GM10248 (cell line): ENCODE data around the gene EEF1A2.

Experiments used
- CTCF ChIA-PET: fragments of 300-600 bp; sonication (Branson Sonifier 250); formaldehyde crosslinking; extraction: SDS; loops from one replicate; lab custom pipeline; 2021; ENCODE audit warnings: antibody characterized with exemption; lab: Yijun Ruan, JAX
- POLR2A ChIA-PET: fragments of 350-650 bp; sonication (Branson Sonifier 250); formaldehyde crosslinking; extraction: SDS; loops from one replicate; lab custom pipeline; 2020; ENCODE audit warnings: antibody characterized with exemption; lab: Yijun Ruan, JAX
- DNase-seq: peaks from one replicate; pipeline ENCODE4 v3.0.0; 2012; ENCODE audit errors: extremely low spot score
- CTCF ChIP-seq: IDR thresholded peaks from 2 replicates; pipeline ENCODE4 v1.5.1; 2012; ENCODE audit warnings: mild to moderate bottlenecking, low read depth; ENCODE audit errors: extremely low read depth, missing control alignments, control extremely low read depth

Gene EEF1A2

GRCh38 chr20:63533871-63534393, 35.0 kb upstream of the EEF1A2 start:
- DNase-seq, result no peak
- POLR2A ChIA-PET, result no interaction called here
- no peak for TF ChIP-seq CTCF
- CTCF ChIA-PET, result no interaction called here

- POLR2A ChIA-PET, result no interaction called here
- no peak for TF ChIP-seq CTCF
Measured at GRCh38 chr20:63533388-63533787, 34.5 kb upstream of the EEF1A2 start.

GRCh38 chr20:63532449-63532971, 33.6 kb upstream of the EEF1A2 start:
- DNase-seq, result no peak
- TF ChIP-seq CTCF, result no peak
- POLR2A ChIA-PET, result interaction anchor here (0.5 kb wide), 1 partner anchor 100 kb away, joined by 5 read pairs; no protein-coding TSS in a partner anchor
- CTCF ChIA-PET, result interaction anchor here (1.3 kb wide), 1 partner anchor 11 kb away, joined by 3 read pairs; no protein-coding TSS in a partner anchor

More at GRCh38 chr20:63533388-63533787, 34.5 kb upstream of the EEF1A2 start:
- no peak for DNase-seq
- CTCF ChIA-PET, result no interaction called here

GRCh38 chr20:63531686-63532448, 33.0 kb upstream of the EEF1A2 start:
- POLR2A ChIA-PET, result interaction anchor here (0.5 to 0.6 kb wide), 2 partner anchors 12 to 100 kb away, joined by 3 to 5 read pairs; no protein-coding TSS in a partner anchor
- DNase-seq, result no peak
- no peak for TF ChIP-seq CTCF
- CTCF ChIA-PET, result interaction anchor here (1.3 kb wide), 1 partner anchor 10 kb away, joined by 3 read pairs; no protein-coding TSS in a partner anchor

GRCh38 chr20:63530788-63531160, 31.9 kb upstream of the EEF1A2 start:
- CTCF ChIA-PET, result no interaction called here
- no peak for TF ChIP-seq CTCF
- DNase-seq, result no peak
- POLR2A ChIA-PET, result no interaction called here

GRCh38 chr20:63529861-63530787, 31.2 kb upstream of the EEF1A2 start:
- TF ChIP-seq CTCF, result no peak
- ChIA-PET POLR2A (no interaction called here), CTCF (interaction anchor here (1.3 to 3.3 kb wide), 2 partner anchors 8 to 9 kb away, joined by 3 to 17 read pairs; partner anchors contain the start of genes PPDPF and PTK6)
- no peak for DNase-seq
